MM.1S (cell line): ENCODE results near the gene DNM1.

Experiments used
- CTCF ChIP-seq: fragments of 300-600 bp; sonication (generic); IDR thresholded peaks from 2 replicates; pipeline ENCODE4 v1.5.1; 2016; ENCODE audit warnings: antibody characterized with exemption, low read length, mixed read lengths
- EZH2 ChIP-seq: fragments of 300-600 bp; sonication (generic); optimal IDR thresholded peaks from 2 replicates; pipeline ENCODE3; 2017; ENCODE audit warnings: low read depth, mild to moderate bottlenecking, antibody characterized with exemption, low read length, mixed read lengths
- EZH2phosphoT487 ChIP-seq: fragments of 300-600 bp; sonication (generic); IDR thresholded peaks from 2 replicates; pipeline ENCODE4 v1.6.1; 2018; ENCODE audit warnings: antibody characterized with exemption, low read length

- TF ChIP-seq CTCF, result no peak
- no peak for TF ChIP-seq EZH2phosphoT487
- TF ChIP-seq EZH2, result no peak
Observed at GRCh38 chr9:128247226-128247803, 44.1 kb downstream of the DNM1 start.
